Effector memory CD8-positive, alpha-beta T cell (primary cell): Measurements from ENCODE around the gene SNX32.

Source experiments
- ATAC-seq: fragments of 150-1000 bp; cut with Tn5 transposase; replicated peaks from 2 replicates; pipeline ENCODE4 v1.10.0; 2021; ENCODE audit warnings: mild to moderate bottlenecking, moderate library complexity
- DNase-seq, 3 experiments: peaks; one replicate each; pipeline ENCODE4 v3.0.0; 2021
- H3K27ac Mint-ChIP-seq, 2 donors: one replicate each; pipeline ENCODE4 v1.8.0; 2022; ENCODE audit warnings: mild to moderate bottlenecking in 2 of 2, mixed read lengths in 2 of 2, moderate library complexity in 2 of 2
- H3K27me3 Mint-ChIP-seq, 2 donors: one replicate each; pipeline ENCODE4 v1.8.0; 2022; ENCODE audit warnings: mixed read lengths in 2 of 2
- H3K36me3 Mint-ChIP-seq: one replicate; pipeline ENCODE4 v1.8.0; 2022; ENCODE audit warnings: mild to moderate bottlenecking, moderate library complexity, mixed read lengths; ENCODE audit not compliant: insufficient read depth
- H3K4me1 Mint-ChIP-seq, 2 donors: one replicate each; pipeline ENCODE4 v1.8.0; 2022; ENCODE audit warnings: low read depth in 2 of 2, mixed read lengths in 2 of 2
- H3K4me3 Mint-ChIP-seq, 2 donors: one replicate each; pipeline ENCODE4 v1.8.0; 2022; ENCODE audit warnings: mild to moderate bottlenecking in 2 of 2, mixed read lengths in 2 of 2, moderate library complexity in 2 of 2
- H3K9me3 Mint-ChIP-seq, 2 donors: one replicate each; pipeline ENCODE4 v1.8.0; 2022; ENCODE audit warnings: mixed read lengths in 2 of 2

Gene SNX32

DNA sequence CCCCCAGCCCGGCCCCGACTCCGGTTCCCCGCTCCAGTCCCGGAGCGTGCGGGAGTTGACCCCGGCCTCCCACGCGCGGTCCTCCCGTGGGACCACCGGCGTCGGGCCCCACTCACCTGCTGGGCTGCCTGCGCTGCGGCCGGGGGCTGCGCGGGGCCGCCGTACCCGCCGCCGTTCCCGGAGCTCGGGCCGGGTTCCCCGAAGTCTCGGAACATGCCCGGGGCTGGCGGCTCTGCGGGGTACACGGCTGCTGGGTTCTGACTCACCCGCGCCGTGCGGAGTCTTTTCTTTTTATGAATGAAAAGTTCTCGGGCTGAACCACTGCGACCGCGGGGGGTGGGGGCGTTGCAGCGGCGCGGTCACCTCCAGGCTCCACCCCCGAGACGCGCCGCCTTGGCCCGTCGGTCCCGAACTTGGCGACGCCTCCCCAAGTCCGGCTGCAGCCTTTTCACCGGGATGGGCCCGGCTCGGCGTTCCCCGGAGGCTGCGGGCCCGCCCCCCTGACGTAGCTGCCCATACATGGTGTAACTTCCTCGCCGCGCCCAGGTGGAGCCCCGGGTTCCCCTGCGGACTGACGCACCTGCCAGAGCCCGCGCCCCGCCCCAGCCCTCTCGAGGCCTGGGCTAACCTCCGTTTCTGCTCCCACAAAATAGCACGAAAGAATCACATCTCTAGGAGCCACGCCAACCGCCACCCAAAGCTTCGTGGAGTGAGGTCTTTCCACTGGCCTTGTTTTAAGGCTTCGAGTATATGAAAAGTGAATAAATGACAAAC is 66.5 kb downstream of the SNX32 start, which contains the start of gene FOSL1:
TSS of gene FOSL1 (minus strand) at position 264 of the 774 bp plus-strand sequence. CDS start at position 215, 49 bp downstream.
- DNase-seq (peak; percentile 87 to 89 (median 89)), ATAC-seq (peak; percentile 89)
- H3K27me3 Mint-ChIP-seq = no peaks in the 10 kb centered on the region
- peaks cover 10 to 14% of the 10 kb centered on the region in 2 donors for H3K4me1 Mint-ChIP-seq
- no peaks in the 10 kb centered on the region for H3K9me3 Mint-ChIP-seq
- H3K4me3 Mint-ChIP-seq = peak within 1 kb of the TSS; percentile 69
- H3K36me3 Mint-ChIP-seq = peaks cover 18% of the 10 kb centered on the region
- peak within 1 kb of the TSS; percentile 16 to 77 for H3K27ac Mint-ChIP-seq

DNA sequence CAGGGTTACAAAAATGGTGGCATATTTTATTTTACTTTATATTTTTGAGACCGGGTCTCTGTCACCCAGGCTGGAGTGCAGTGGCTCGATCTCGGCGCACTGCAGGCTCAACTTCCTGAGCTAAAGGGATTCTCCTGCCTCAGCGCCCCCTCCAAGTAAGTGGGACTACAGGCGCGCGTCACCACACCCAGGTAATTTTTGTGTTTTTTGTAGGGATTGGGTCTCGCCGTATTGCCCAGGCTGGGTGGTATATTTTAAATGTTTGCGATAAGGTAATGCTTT is 67.1 kb downstream of the SNX32 start:
- Mint-ChIP-seq H3K9me3 (no peaks in the 10 kb centered on the region), H3K27ac (peak overlapping the region; percentile 16 to 77), H3K4me3 (peak overlapping the region; percentile 59 to 69), H3K27me3 (no peaks in the 10 kb centered on the region), H3K36me3 (peaks cover 18% of the 10 kb centered on the region), H3K4me1 (peaks cover 7 to 14% of the 10 kb centered on the region in 2 donors)
- DNase-seq (no peak), ATAC-seq (no peak)

DNA sequence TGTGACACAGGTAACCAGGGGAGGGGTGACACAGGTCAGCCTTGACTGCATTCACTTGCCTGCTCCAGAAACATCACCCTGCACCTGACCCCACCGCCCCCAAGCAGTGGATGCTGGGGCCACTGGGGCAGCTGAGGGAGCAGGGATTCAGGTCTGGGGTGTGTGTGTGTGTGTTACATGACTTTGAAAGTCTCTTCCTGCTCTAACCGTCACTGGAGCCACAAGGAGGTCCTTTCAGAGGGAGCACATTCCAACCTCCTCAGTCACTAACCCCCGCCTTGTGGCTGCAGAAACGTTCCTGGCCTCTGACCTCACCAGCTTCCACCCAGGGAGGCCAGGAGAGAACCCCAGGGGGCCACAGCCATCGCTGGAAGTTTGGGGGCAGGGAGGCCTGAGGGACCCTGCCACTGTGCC is 69.3 kb downstream of the SNX32 start:
- Mint-ChIP-seq H3K4me1 (peaks cover 7 to 14% of the 10 kb centered on the region in 2 donors), H3K27me3 (no peaks in the 10 kb centered on the region), H3K9me3 (no peaks in the 10 kb centered on the region), H3K27ac (no peak overlapping the region), H3K36me3 (peaks cover 18% of the 10 kb centered on the region), H3K4me3 (no peak overlapping the region)
- no peak for ATAC-seq
- no peak for DNase-seq
